HFFc6 (cell line): ENCODE results near the gene HTR1B. TPM values are rescaled to one million over a fixed set of nuclear protein-coding genes. Genes with fewer than 3 reads are reported as not detected.

ENCODE experiments used
- DNase-seq: peaks from one replicate; pipeline ENCODE4 v3.0.0-alpha.2; 2018
- H3K27ac Mint-ChIP-seq: 2 replicates; pipeline ENCODE4 v1.8.0; 2020; ENCODE audit warnings: mild to moderate bottlenecking, mixed read lengths
- H3K27me3 Mint-ChIP-seq: 2 replicates; pipeline ENCODE4 v1.8.0; 2021; ENCODE audit warnings: mild to moderate bottlenecking, moderate library complexity, mixed read lengths; ENCODE audit not compliant: insufficient read depth
- H3K36me3 Mint-ChIP-seq: 2 replicates; pipeline ENCODE4 v1.8.0; 2021; ENCODE audit warnings: low read depth, mixed read lengths
- H3K4me1 Mint-ChIP-seq: 2 replicates; pipeline ENCODE4 v1.8.0; 2020; ENCODE audit warnings: low read depth, mixed read lengths
- H3K4me3 Mint-ChIP-seq: 2 replicates; pipeline ENCODE4 v1.8.0; 2020; ENCODE audit warnings: mild to moderate bottlenecking, moderate library complexity, mixed read lengths
- H3K9me3 Mint-ChIP-seq: 2 replicates; pipeline ENCODE4 v1.8.0; 2020; ENCODE audit warnings: mild to moderate bottlenecking, mixed read lengths
- CTCF ChIP-seq: fragments of 200-600 bp; sonication (generic); IDR thresholded peaks from 2 replicates; pipeline ENCODE4 v1.5.0; 2021; ENCODE audit warnings: antibody characterized with exemption, mild to moderate bottlenecking
- total RNA-seq, 6 experiments: library from RNA; stranded (reverse); fragmentation: NEBNext Ultra II Directional; extraction: Animal tissue kit (Norgen Biotek cat#: 25700); gene quantifications; 2 replicates in 1 of 6; 3 replicates in 5 of 6; pipeline ENCODE4 v1.2.3, GENCODE V29; 2021

The HTR1B gene
- total RNA-seq, 6 experiments from 2014 or later, result 0.14 to 0.87 (median 0.18) TPM

GRCh38 chr6:77487808-77488425 lies 24.6 kb upstream of the HTR1B start:
- Mint-ChIP-seq H3K4me1 (no peaks in the 10 kb centered on the region), H3K27me3 (no peaks in the 10 kb centered on the region; the same call in 1 of the 2 replicates), H3K4me3 (no peak overlapping the region), H3K36me3 (no peaks in the 10 kb centered on the region), H3K9me3 (no peaks in the 10 kb centered on the region), H3K27ac (no peak overlapping the region)
- TF ChIP-seq CTCF, result no peak
- no peak for DNase-seq

- Mint-ChIP-seq H3K27me3 (peaks cover 2% of the 10 kb centered on the region), H3K36me3 (no peaks in the 10 kb centered on the region), H3K4me3 (no peak overlapping the region), H3K27ac (no peak overlapping the region), H3K4me1 (no peaks in the 10 kb centered on the region; the same call in 1 of the 2 replicates), H3K9me3 (no peaks in the 10 kb centered on the region)
- no peak for TF ChIP-seq CTCF
- no peak for DNase-seq
Observed at GRCh38 chr6:77482981-77483380, 19.7 kb upstream of the HTR1B start.

GRCh38 chr6:77474973-77475372 lies 11.7 kb upstream of the HTR1B start:
- no peaks in the 10 kb centered on the region for H3K36me3 Mint-ChIP-seq
- peaks cover 3% of the 10 kb centered on the region; the same call in 1 of the 2 replicates for H3K27me3 Mint-ChIP-seq
- H3K4me3 Mint-ChIP-seq, result peak overlapping the region; percentile 76; the same call in 1 of the 2 replicates
- H3K27ac Mint-ChIP-seq, result no peak overlapping the region
- peaks cover 11% of the 10 kb centered on the region; the same call in 1 of the 2 replicates for H3K4me1 Mint-ChIP-seq
- no peak for TF ChIP-seq CTCF
- H3K9me3 Mint-ChIP-seq, result no peaks in the 10 kb centered on the region
- DNase-seq, result no peak

- Mint-ChIP-seq H3K27me3 (0 out of 2 replicates have a peak, but pooled peaks cover 2% of the 10 kb centered on the region), H3K4me3 (peak overlapping the region; percentile 76), H3K9me3 (no peaks in the 10 kb centered on the region), H3K36me3 (no peaks in the 10 kb centered on the region), H3K4me1 (peaks cover 11% of the 10 kb centered on the region; the same call in 1 of the 2 replicates), H3K27ac (no peak overlapping the region; the same call in 1 of the 2 replicates)
- no peak for TF ChIP-seq CTCF
- DNase-seq, result no peak
Observed at GRCh38 chr6:77474286-77474956, 11.1 kb upstream of the HTR1B start.

- DNase-seq, result no peak
- no peak overlapping the region for H3K27ac Mint-ChIP-seq
- H3K4me3 Mint-ChIP-seq, result no peak overlapping the region
- no peaks in the 10 kb centered on the region for H3K9me3 Mint-ChIP-seq
- H3K27me3 Mint-ChIP-seq, result 0 out of 2 replicates have a peak, but pooled peaks cover 2% of the 10 kb centered on the region
- no peak for TF ChIP-seq CTCF
- no peaks in the 10 kb centered on the region for H3K36me3 Mint-ChIP-seq
- H3K4me1 Mint-ChIP-seq, result peaks cover 26% of the 10 kb centered on the region
Observed at GRCh38 chr6:77470983-77471382, 7.7 kb upstream of the HTR1B start.
